Astrocyte (in vitro differentiated cells and primary cell): ENCODE results near the gene GCKR.

Experiments
- CTCF ChIP-seq: IDR thresholded peaks from 2 replicates; pipeline ENCODE4 v1.5.1; 2011; ENCODE audit warnings: low read depth, mild to moderate bottlenecking, inconsistent platforms, low read length, moderate library complexity; ENCODE audit not compliant: insufficient read depth
- EZH2 ChIP-seq: IDR thresholded peaks from 2 replicates; pipeline ENCODE4 v1.6.1; 2012; ENCODE audit warnings: mild to moderate bottlenecking, low read length, inconsistent platforms; ENCODE audit not compliant: insufficient read depth

GRCh38 chr2:27494944-27495554 is 1.6 kb upstream of the GCKR start, which contains the start of gene FNDC4:
- TF ChIP-seq CTCF = no peak
- no peak for TF ChIP-seq EZH2
